GM13976 (cell line): ENCODE measurements around the gene HELZ.

ENCODE experiments used
- DNase-seq: peaks from one replicate; pipeline ENCODE4 v3.0.0; 2012; ENCODE audit warnings: low spot score
- in situ Hi-C: fragments of 300-500 bp; cut with MboI; formaldehyde crosslinking; loops from one replicate; pipeline ENCODE4 v1.12.0; 2022; ENCODE audit warnings: low sequenced_read_pairs, mixed read lengths, inconsistent platforms; ENCODE audit not compliant: unreplicated experiment
- TF ChIP-seq, protein P1 (sequence below): IDR thresholded peaks from 2 replicates; pipeline ENCODE4 v1.5.1; 2012; ENCODE audit warnings: borderline replicate concordance, mild to moderate bottlenecking; ENCODE audit not compliant: insufficient read depth; ENCODE audit errors: extremely low read depth, missing control alignments, control extremely low read depth

HELZ gene

DNA sequence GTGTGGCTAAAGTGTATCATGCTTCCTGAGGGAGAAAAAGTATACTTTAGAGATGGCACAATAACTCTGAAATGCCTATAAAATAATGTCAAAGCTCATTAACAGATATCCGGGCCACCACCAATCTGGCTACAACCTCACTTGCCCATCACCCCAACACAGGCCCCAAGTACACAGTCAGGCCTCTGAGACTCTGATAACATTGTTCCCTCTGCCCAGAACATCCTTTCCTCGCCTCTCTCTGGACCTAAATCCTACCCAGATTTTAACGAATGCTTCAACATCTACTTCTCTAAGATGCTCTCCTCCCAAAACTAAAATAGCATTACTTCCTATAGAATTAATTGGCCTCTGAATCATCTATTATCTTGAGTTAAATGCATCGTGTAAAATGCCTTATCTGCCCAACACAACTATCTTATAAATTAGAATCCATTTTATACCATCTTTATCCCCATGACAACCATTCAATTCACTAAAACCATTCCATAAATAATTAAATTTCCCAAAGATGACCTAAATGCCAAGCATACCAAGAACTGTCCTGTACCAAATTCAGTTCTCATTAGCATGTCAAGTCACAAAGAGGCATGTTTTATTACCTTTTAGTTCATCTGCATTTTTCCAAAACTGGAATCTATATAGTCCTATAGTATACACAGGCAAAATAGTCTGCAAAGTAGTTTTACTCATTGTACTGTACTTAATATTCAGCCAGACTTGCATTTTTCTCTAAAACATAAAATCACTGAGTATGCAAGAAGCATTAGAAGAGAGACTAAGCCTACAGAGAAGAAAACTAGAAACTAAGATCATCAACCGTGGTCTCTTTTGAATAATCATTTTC is 15.7 kb downstream of the HELZ start:
- in situ Hi-C loops: no loop called here
- TF ChIP-seq, protein P1, sequence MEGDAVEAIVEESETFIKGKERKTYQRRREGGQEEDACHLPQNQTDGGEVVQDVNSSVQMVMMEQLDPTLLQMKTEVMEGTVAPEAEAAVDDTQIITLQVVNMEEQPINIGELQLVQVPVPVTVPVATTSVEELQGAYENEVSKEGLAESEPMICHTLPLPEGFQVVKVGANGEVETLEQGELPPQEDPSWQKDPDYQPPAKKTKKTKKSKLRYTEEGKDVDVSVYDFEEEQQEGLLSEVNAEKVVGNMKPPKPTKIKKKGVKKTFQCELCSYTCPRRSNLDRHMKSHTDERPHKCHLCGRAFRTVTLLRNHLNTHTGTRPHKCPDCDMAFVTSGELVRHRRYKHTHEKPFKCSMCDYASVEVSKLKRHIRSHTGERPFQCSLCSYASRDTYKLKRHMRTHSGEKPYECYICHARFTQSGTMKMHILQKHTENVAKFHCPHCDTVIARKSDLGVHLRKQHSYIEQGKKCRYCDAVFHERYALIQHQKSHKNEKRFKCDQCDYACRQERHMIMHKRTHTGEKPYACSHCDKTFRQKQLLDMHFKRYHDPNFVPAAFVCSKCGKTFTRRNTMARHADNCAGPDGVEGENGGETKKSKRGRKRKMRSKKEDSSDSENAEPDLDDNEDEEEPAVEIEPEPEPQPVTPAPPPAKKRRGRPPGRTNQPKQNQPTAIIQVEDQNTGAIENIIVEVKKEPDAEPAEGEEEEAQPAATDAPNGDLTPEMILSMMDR: no peak

DNA sequence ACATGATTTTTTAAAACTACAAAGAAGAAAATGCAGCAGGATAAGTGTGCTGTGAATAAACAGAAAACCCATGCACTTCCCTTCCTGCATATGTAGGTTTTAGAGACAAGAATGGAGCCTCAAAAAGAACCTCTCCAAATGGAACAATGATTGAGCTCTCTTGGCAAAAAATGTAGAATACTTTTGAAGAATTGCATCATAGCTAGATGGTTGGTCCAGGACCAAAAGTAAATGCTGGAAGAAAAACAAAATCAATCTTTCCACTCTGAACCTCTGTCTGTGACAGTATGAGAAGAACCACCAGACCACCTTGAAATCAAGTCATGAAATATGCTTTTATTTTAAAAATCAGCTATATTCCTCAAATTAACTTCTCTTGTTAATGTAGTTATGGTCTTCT is 17.5 kb downstream of the HELZ start:
- in situ Hi-C loops: no loop called here
- TF ChIP-seq, protein P1: no peak
- DNase-seq: no peak

More for the DNA sequence above, 15.7 kb downstream of the HELZ start:
- no peak for DNase-seq

DNA sequence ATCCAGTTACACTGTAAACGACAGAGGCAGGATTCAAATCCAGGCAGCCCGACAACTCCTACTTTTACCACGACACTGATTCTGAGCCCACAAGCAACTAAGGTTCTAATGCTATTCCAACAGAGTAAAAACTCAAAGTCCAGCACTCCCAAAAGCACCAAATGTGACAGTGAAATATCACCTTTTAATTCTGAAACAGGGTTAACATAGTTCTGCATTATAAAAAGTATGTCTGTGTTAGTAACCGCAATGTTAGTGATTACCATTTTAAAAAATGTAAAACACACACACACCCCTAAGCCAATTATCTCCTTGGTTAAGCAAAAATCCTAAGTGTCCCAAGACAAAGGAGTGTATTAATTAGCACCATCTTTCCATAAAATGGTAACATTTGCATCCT is 19.7 kb downstream of the HELZ start:
- DNase-seq: no peak
- in situ Hi-C loops: no loop called here
- TF ChIP-seq, protein P1: no peak

DNA sequence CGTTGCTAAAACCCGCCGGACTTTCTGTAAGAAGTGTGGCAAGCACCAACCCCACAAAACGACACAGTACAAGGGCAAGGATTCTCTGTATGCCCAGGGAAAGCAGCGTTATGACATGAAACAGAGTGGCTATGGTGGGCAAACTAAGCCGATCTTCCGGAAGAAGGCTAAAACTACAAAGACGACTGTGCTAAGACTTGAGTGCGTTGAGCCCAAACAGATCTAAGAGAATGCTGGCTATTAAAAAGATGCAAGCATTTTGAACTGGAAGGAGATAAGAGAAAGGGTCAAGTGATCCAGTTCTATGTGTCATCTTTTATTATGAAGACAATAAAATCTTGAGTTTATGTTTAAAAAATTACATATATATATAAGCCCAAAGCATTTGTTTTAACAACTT is 20.3 kb downstream of the HELZ start:
- in situ Hi-C loops: no loop called here
- DNase-seq: no peak
- TF ChIP-seq, protein P1: no peak

DNA sequence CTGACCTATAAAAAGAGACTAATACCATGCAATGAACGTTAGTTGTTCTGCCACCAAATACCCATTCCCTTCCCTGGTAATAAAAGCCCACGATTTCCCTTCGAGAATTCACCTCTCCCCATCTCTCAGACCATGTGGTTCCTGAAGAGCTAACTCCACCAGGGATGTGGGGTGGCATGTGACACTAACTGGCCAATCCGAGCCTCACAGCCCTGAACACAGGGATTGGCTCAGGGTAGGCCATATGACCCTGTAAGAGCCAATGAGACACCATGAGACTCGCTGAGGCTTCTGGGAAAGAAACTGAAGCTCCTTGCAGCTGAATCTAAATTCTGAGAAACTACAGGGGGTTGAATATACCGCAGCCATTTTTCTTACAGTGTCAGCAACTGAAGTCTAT is 21.1 kb downstream of the HELZ start:
- in situ Hi-C loops: no loop called here
- DNase-seq: no peak

DNA sequence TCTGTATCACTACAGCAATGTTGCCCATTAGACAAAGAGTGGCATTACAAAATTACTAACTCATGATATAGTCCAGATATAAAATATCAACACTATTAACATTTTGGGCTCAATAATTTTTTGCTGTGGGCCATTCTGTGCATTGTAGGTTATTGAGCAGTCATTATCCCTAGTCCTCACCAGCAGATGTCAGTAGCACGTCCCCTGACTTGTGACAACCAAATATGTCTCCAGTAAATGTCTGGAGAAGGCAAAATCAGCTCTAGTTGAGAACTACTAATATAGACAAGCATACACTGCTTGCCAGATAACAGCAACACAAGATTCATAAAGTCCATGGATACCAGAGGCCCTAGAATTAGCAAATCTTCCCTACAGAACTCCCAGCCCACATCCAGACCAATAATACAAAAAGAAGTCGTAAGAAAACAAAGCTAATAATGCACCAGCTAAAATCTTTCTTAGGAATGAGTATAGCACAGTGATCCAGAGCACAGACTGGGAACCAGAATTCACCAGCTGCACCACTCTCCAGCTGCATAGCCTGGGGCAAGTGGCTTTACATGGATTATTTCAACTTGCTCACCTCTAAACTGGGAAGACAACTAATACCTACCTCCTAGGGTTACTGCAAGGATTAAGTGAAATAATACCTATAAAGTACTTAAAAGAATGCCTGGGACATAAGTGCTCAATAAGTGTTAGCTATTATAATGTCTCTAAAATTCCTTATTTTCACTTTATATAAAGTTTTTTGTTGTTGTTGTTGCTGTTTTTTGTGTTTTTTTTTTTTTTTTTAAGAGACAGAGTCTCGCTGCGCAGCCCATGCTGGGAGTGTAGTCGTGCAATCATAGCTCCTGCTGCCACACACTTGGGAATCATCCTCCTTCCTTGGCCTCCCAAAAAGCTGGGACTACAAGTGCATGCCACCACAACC is 23.7 kb downstream of the HELZ start:
- in situ Hi-C loops: no loop called here
- peak; percentile 47 for DNase-seq
- TF ChIP-seq, protein P1: peak; percentile 46

More for the DNA sequence above, 21.1 kb downstream of the HELZ start:
- TF ChIP-seq, protein P1: no peak
